GM12878 (cell line): ENCODE data around the gene FPGS. TPM values are rescaled to one million over a fixed set of nuclear protein-coding genes. Genes with fewer than 3 reads are reported as not detected.

Experiments
- ATAC-seq: fragments of 200-7000 bp; cut with Tn5 transposase; 3 replicates; pipeline ENCODE4 v1.9.1; 2020; ENCODE audit warnings: mild to moderate bottlenecking, moderate library complexity
- BruUV-seq: library from RNA; stranded (reverse); fragments of 400-500 nt; replicated peaks from 2 replicates; lab custom pipeline; 2021; lab: Mats Ljungman, UMichigan
- CTCF ChIA-PET: fragments of 300-600 bp; sonication (Branson Sonifier 250); formaldehyde crosslinking; extraction: SDS; loops from one replicate; lab custom pipeline; 2021; ENCODE audit warnings: inconsistent platforms; lab: Yijun Ruan, JAX
- POLR2A ChIA-PET: fragments of 350-600 bp; formaldehyde crosslinking; extraction: SDS; loops from one replicate; lab custom pipeline; 2021; ENCODE audit warnings: inconsistent platforms; lab: Charles Lee
- RAD21 ChIA-PET: fragments of 300-600 bp; sonication (Branson Sonifier 250); formaldehyde crosslinking; loops from one replicate; lab custom pipeline; 2023; ENCODE audit warnings: antibody characterized with exemption; ENCODE audit not compliant: unreplicated experiment; lab: Charles Lee
- SMC1A ChIA-PET: fragments of 300-600 bp; sonication (Branson Sonifier 250); formaldehyde crosslinking; loops from one replicate; lab custom pipeline; 2023; ENCODE audit not compliant: unreplicated experiment, uncharacterized antibody; lab: Charles Lee
- DNase-seq: peaks from one replicate; pipeline ENCODE4 v3.0.0-alpha.2; 2011; ENCODE audit warnings: low read depth, low spot score
- FAIRE-seq: peaks from 3 replicates; lab custom pipeline; 2011; peaks lifted over from hg19 to GRCh38; lab: Jason Lieb, UNC
- H2AFZ ChIP-seq: 2 replicates; pipeline ENCODE4 v1.6.0; 2011; ENCODE audit warnings: low read depth, low read length, control low read depth; ENCODE audit not compliant: control insufficient read depth
- H3K27ac ChIP-seq: 2 replicates; pipeline ENCODE4 v1.5.1; 2011; ENCODE audit warnings: control low read depth; ENCODE audit not compliant: control insufficient read depth, insufficient read depth
- H3K27me3 ChIP-seq, 2 experiments: replicated peaks in 1 of 2; 2 replicates each; pipeline versions ENCODE4 v1.6.0 to v1.6.1; 2011; ENCODE audit warnings: low read length in 1 of 2; ENCODE audit not compliant: control insufficient read depth in 2 of 2, insufficient read depth in 2 of 2
- H3K36me3 ChIP-seq, 2 experiments: 2 replicates each; pipeline ENCODE4 v1.5.1; 2011; ENCODE audit warnings: low read length in 1 of 2; ENCODE audit not compliant: control insufficient read depth in 2 of 2, insufficient read depth in 2 of 2
- H3K4me1 ChIP-seq: 2 replicates; pipeline ENCODE4 v1.6.1; 2011; ENCODE audit warnings: mild to moderate bottlenecking, low read length, moderate library complexity, mixed read lengths; ENCODE audit not compliant: control insufficient read depth, insufficient read depth
- H3K4me2 ChIP-seq: 2 replicates; pipeline ENCODE4 v1.6.0; 2011; ENCODE audit warnings: control low read depth; ENCODE audit not compliant: control insufficient read depth, insufficient read depth
- H3K4me3 ChIP-seq: fragments of 200-600 bp; sonication (generic); 2 replicates; pipeline ENCODE4 v1.5.1; 2016
- H3K79me2 ChIP-seq: 2 replicates; pipeline ENCODE4 v1.6.0; 2011; ENCODE audit warnings: low read length; ENCODE audit not compliant: control insufficient read depth, insufficient read depth
- H3K9ac ChIP-seq: 2 replicates; pipeline ENCODE4 v1.8.0; 2011; ENCODE audit warnings: low read length, control low read depth, mixed read lengths; ENCODE audit not compliant: control insufficient read depth, insufficient read depth
- H3K9me3 ChIP-seq: replicated peaks from 3 replicates; pipeline ENCODE4 v1.5.1; 2011; ENCODE audit warnings: mild to moderate bottlenecking, low read length; ENCODE audit not compliant: control insufficient read depth, insufficient read depth
- H4K20me1 ChIP-seq: 2 replicates; pipeline ENCODE4 v1.6.0; 2011; ENCODE audit not compliant: control insufficient read depth, insufficient read depth
- BCL11A ChIP-seq: IDR thresholded peaks from 2 replicates; pipeline ENCODE4 v1.6.1; 2011; ENCODE audit warnings: low read depth, low read length
- CHD1 ChIP-seq: IDR thresholded peaks from 2 replicates; pipeline ENCODE4 v1.6.1; 2012; ENCODE audit warnings: low read depth, low read length, improper control_type of control experiment
- CHD2 ChIP-seq: IDR thresholded peaks from 2 replicates; pipeline ENCODE4 v1.6.1; 2011; ENCODE audit warnings: low read depth, low read length, improper control_type of control experiment, borderline replicate concordance
- EP300 ChIP-seq, 2 experiments: fragments of 150-350 bp in 1 of 2; IDR thresholded peaks; 2 replicates each; pipeline ENCODE4 v1.6.1; 2011 to 2012; ENCODE audit warnings: low read depth in 2 of 2, low read length in 2 of 2, borderline replicate concordance in 1 of 2, improper control_type of control experiment in 1 of 2, inconsistent platforms in 1 of 2; ENCODE audit not compliant: control insufficient read depth in 1 of 2
- KAT2A ChIP-seq: conservative IDR thresholded peaks from 2 replicates; pipeline ENCODE4 v1.6.1; 2011; ENCODE audit warnings: low read depth, low read length; ENCODE audit not compliant: control insufficient read depth
- NFYB ChIP-seq: IDR thresholded peaks from 2 replicates; pipeline ENCODE4 v1.6.1; 2011; ENCODE audit warnings: low read depth, mild to moderate bottlenecking, low read length, improper control_type of control experiment, moderate library complexity; ENCODE audit not compliant: insufficient read depth
- NRF1 ChIP-seq: conservative IDR thresholded peaks from 2 replicates; pipeline ENCODE4 v1.6.1; 2011; ENCODE audit warnings: mild to moderate bottlenecking, low read depth, low read length, improper control_type of control experiment
- RFX5 ChIP-seq: IDR thresholded peaks from 2 replicates; pipeline ENCODE4 v1.6.1; 2011; ENCODE audit warnings: low read depth, low read length, improper control_type of control experiment
- SIN3A ChIP-seq: IDR thresholded peaks from 2 replicates; pipeline ENCODE4 v1.6.1; 2012; ENCODE audit warnings: low read depth, low read length, improper control_type of control experiment
- SUPT20H ChIP-seq: IDR thresholded peaks from 2 replicates; pipeline ENCODE4 v1.6.1; 2011; ENCODE audit warnings: low read depth, mild to moderate bottlenecking, low read length, moderate library complexity, borderline replicate concordance; ENCODE audit not compliant: control insufficient read depth
- SUZ12 ChIP-seq: fragments of 200-600 bp; sonication (generic); IDR thresholded peaks from one replicate; pipeline ENCODE4 v1.6.1; 2018; ENCODE audit warnings: antibody characterized with exemption, mild to moderate bottlenecking; ENCODE audit not compliant: unreplicated experiment
- TCF3 ChIP-seq: IDR thresholded peaks from 2 replicates; pipeline ENCODE4 v1.6.1; 2012; ENCODE audit warnings: low read depth, mild to moderate bottlenecking, low read length, borderline replicate concordance; ENCODE audit not compliant: insufficient read depth
- WGBS: methylation state at CpG from one replicate; pipeline ENCODE4 v1.1.6; 2016; ENCODE audit warnings: low lambda C conversion rate; ENCODE audit not compliant: insufficient replicate concordance, insufficient coverage; ENCODE audit errors: missing lambda C conversion rate; 5-methylcytosine and 5-hydroxymethylcytosine counted together
- in situ Hi-C: fragments of 300-500 bp; cut with MboI; formaldehyde crosslinking; loops from 9 replicates; pipeline ENCODE4 v1.14.3; 2018; ENCODE audit warnings: mixed read lengths
- intact Hi-C: fragments of 100-400 bp; cut with micrococcal nuclease; formaldehyde crosslinking; loops from one replicate; pipeline ENCODE4 v1.14.2; 2022; ENCODE audit not compliant: unreplicated experiment
- polyA plus RNA-seq, 11 experiments: library from polyadenylated mRNA; depleted of rRNA in 4 of 11; unstranded in 6 of 11; stranded (reverse) in 5 of 11; fragments of >200 nt; fragmentation: Nextera tagmentation in 4 of 11; fragmentation: Illumina TruSeq in 1 of 11; extraction: Ambion mirVana in 4 of 11; extraction: Trizol in 1 of 11; gene quantifications; 1 replicate in 1 of 11; 2 replicates in 10 of 11; pipeline versions ENCODE4 v1.2.1 to v1.2.3, GENCODE V29; 2011 to 2016; ENCODE audit warnings: inconsistent platforms in 2 of 11, missing spikeins in 2 of 11, low read depth in 1 of 11
- total RNA-seq, 4 experiments: library from RNA; depleted of rRNA in 3 of 4; stranded (reverse); fragments of >200 nt in 3 of 4; fragmentation: Illumina TruSeq in 1 of 4; extraction: Trizol in 1 of 4; gene quantifications; 2 replicates each; pipeline versions ENCODE4 v1.2.1 to v1.2.3, GENCODE V29; 2013 to 2021
- TF ChIP-seq, protein P1 (sequence below): IDR thresholded peaks from 2 replicates; pipeline ENCODE4 v1.6.1; 2011; ENCODE audit warnings: borderline replicate concordance, low read depth, mild to moderate bottlenecking, moderate library complexity, low read length; ENCODE audit not compliant: insufficient read depth, poor library complexity, severe bottlenecking
- TF ChIP-seq, protein P2 (sequence below): fragments of 450-650 bp; IDR thresholded peaks from 2 replicates; pipeline ENCODE4 v1.6.1; 2017; ENCODE audit warnings: mild to moderate bottlenecking, moderate library complexity
- TF ChIP-seq, protein P3 (sequence below): fragments of 450-650 bp; conservative IDR thresholded peaks from 2 replicates; pipeline ENCODE4 v1.6.1; 2017; ENCODE audit warnings: mild to moderate bottlenecking, moderate library complexity

FPGS gene
- total and polyA plus RNA-seq, 10 of the 15 experiments (the other 5 are each of a cell fraction or from before 2014, with no cell fraction given): 1.2 to 127 (median 80.4) TPM

DNA sequence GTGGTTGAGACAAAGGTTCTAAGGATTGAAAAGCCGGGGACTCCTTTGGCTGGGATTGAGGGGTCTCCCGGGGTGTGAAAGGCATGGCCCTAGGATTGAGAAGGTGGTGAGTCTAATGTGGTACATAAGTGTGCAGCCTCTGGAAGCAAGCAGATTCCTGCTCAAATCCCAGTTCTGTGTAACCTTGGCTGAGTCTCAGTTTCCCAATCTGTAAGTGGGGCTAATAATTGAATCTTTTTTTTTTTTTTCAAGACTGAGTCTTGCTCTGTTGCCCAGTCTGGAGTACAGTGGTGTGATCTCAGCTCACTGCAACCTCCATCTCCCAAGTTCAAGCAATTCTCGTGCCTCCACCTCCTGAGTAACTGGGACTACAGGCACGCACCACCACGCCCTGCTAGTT lies 30.1 kb upstream of the FPGS start:
- ChIA-PET POLR2A (interaction anchor here (0.6 kb wide), 2 partner anchors 31 to 176 kb away, joined by 3 to 6 read pairs; no protein-coding TSS in a partner anchor), CTCF (interaction anchor here (1.2 to 9.2 kb wide), 3 partner anchors 11 to 38 kb away, joined by 3 to 75 read pairs (median 19); partner anchors contain the start of genes CDK9 and TOR2A), RAD21 (interaction anchor here (1.0 to 7.6 kb wide), 3 partner anchors 11 to 38 kb away, joined by 4 to 61 read pairs (median 23); partner anchors contain the start of genes CDK9 and TOR2A), SMC1A (no interaction called here)
- Histone ChIP-seq H3K4me3 (no peak overlapping the region), H3K4me1 (peaks cover 20% of the 10 kb centered on the region), H3K9ac (no peak overlapping the region), H3K27me3 (no peaks in the 10 kb centered on the region), H3K79me2 (peaks cover 31% of the 10 kb centered on the region), H3K27ac (no peak overlapping the region), H2AFZ (no peak overlapping the region), H3K9me3 (no peaks in the 10 kb centered on the region), H3K36me3 (peaks cover 0 to 18% of the 10 kb centered on the region in 2 experiments; a peak in 2 of 4 replicates), H3K4me2 (no peak overlapping the region), H4K20me1 (peaks cover 3% of the 10 kb centered on the region; the same call in 1 of the 2 replicates)
- no TSS peak for BruUV-seq
- intact Hi-C loops: no loop called here
- ATAC-seq (no peak), DNase-seq (no peak), FAIRE-seq (no peak)
- in situ Hi-C loops: no loop called here
- WGBS: 89% methylated on average over 5 of the region's 5 CpGs
- TF ChIP-seq SIN3A (no peak), KAT2A (no peak), CHD2 (no peak), CHD1 (no peak), NRF1 (no peak), TCF3 (no peak), NFYB (no peak), SUZ12 (no peak), EP300 (IDR thresholded peaks at IDR 0.05; ENCODE audit: borderline replicate concordance in 1 of 2, control insufficient read depth in 1 of 2, low read depth in 2 of 2, low read length in 2 of 2) (no peak), SUPT20H (no peak), BCL11A (no peak), RFX5 (no peak)
- TF ChIP-seq, protein P1, sequence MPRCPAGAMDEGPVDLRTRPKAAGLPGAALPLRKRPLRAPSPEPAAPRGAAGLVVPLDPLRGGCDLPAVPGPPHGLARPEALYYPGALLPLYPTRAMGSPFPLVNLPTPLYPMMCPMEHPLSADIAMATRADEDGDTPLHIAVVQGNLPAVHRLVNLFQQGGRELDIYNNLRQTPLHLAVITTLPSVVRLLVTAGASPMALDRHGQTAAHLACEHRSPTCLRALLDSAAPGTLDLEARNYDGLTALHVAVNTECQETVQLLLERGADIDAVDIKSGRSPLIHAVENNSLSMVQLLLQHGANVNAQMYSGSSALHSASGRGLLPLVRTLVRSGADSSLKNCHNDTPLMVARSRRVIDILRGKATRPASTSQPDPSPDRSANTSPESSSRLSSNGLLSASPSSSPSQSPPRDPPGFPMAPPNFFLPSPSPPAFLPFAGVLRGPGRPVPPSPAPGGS: no peak
- TF ChIP-seq, protein P2, sequence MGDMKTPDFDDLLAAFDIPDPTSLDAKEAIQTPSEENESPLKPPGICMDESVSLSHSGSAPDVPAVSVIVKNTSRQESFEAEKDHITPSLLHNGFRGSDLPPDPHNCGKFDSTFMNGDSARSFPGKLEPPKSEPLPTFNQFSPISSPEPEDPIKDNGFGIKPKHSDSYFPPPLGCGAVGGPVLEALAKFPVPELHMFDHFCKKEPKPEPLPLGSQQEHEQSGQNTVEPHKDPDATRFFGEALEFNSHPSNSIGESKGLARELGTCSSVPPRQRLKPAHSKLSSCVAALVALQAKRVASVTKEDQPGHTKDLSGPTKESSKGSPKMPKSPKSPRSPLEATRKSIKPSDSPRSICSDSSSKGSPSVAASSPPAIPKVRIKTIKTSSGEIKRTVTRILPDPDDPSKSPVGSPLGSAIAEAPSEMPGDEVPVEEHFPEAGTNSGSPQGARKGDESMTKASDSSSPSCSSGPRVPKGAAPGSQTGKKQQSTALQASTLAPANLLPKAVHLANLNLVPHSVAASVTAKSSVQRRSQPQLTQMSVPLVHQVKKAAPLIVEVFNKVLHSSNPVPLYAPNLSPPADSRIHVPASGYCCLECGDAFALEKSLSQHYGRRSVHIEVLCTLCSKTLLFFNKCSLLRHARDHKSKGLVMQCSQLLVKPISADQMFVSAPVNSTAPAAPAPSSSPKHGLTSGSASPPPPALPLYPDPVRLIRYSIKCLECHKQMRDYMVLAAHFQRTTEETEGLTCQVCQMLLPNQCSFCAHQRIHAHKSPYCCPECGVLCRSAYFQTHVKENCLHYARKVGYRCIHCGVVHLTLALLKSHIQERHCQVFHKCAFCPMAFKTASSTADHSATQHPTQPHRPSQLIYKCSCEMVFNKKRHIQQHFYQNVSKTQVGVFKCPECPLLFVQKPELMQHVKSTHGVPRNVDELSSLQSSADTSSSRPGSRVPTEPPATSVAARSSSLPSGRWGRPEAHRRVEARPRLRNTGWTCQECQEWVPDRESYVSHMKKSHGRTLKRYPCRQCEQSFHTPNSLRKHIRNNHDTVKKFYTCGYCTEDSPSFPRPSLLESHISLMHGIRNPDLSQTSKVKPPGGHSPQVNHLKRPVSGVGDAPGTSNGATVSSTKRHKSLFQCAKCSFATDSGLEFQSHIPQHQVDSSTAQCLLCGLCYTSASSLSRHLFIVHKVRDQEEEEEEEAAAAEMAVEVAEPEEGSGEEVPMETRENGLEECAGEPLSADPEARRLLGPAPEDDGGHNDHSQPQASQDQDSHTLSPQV: no peak
- TF ChIP-seq, protein P3, sequence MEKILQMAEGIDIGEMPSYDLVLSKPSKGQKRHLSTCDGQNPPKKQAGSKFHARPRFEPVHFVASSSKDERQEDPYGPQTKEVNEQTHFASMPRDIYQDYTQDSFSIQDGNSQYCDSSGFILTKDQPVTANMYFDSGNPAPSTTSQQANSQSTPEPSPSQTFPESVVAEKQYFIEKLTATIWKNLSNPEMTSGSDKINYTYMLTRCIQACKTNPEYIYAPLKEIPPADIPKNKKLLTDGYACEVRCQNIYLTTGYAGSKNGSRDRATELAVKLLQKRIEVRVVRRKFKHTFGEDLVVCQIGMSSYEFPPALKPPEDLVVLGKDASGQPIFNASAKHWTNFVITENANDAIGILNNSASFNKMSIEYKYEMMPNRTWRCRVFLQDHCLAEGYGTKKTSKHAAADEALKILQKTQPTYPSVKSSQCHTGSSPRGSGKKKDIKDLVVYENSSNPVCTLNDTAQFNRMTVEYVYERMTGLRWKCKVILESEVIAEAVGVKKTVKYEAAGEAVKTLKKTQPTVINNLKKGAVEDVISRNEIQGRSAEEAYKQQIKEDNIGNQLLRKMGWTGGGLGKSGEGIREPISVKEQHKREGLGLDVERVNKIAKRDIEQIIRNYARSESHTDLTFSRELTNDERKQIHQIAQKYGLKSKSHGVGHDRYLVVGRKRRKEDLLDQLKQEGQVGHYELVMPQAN: no peak
